Stimulated activated CD4-positive, alpha-beta T cell treated with anti-CD3 and anti-CD28 coated beads, Interleukin-15, amount 100 ng/mL, for 1 hour (primary cell): ENCODE data around the gene IGSF21.

Source experiments
- DNase-seq, 2 donors: peaks; one replicate each; pipeline ENCODE4 v3.0.0-alpha.2; 2020; ENCODE audit warnings: low read depth in 1 of 2, low spot score in 1 of 2

The IGSF21 gene

DNA sequence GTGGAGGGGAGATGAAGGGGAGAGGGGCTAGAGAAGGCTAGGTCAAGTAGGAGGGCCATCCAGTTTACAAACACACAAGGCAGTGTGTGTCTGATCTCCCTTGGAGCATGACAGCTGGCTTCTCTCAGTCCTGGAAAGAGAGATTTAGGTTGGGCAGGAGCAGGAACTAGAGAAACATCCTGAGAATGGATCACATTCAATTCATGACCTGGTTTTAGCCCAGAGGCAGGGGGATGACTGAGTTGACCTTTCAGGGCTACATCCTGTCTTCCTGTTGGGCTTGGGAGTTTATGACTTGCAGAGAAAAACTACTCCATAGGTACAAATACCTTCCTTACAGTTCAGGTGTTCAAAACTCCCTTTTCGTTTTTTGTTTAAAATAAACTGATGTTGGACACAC lies 97.0 kb downstream of the IGSF21 start:
- no peak for DNase-seq

DNA sequence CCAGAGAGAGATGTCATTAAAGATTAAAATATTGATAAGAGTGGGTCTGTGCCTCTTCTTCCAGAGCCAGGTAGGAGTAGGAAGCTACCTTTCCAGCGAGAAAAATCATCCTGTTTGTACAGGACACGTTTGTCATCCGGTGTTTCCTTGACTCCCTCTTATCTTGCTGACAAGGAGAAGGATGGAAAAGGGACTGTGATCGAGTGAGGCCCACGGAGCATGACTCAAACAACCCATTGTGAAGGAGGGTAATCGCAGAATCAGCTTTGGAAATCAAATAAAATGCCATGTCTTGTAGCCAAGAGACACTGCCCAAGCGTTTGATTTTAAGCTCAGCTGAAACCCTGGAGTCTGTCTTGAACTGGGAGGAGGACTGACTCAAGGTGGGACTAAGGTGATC lies 97.7 kb downstream of the IGSF21 start:
- no peak for DNase-seq

DNA sequence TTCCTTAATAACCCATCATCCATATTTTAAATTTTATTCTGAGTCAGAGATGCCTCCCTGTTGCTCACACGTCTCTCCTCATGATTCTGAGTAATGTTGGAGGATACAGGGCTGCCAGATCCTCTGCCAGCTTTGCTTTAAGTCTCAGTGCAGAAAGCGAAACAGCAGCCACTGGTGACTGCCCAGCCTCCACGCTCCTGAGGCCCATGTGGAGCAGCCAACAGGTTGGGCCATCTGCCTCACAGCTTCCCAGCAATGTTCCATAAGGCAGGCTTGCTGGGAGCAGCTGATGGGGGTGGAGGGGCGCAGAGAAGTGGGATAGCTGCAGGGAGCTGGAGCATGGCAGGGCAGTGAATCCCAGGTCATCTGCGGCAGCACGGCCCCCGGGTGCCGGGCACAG lies 104.2 kb downstream of the IGSF21 start:
- no peak for DNase-seq

- no peak for DNase-seq
Measured at GRCh38 chr1:18217398-18218043, 109.9 kb downstream of the IGSF21 start.

DNA sequence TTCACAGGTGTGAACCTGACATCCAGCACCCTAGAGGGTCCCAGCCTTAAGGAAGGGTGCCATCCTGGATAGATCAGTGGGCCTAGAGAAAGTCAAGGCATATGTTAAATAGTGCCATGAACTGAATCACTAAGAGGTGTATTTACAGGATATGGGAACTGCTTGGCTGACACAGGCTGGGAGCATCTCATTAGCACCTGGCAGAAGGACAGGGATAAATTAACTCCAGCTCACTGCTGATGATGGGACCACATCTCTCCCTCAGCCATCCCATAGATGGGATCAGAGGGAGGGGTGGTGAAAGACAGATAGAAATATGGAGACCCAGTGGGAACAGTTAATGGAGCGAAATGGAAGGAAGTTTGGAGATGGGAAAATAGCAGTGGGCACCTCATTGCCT lies 122.0 kb downstream of the IGSF21 start:
- DNase-seq: no peak

DNA sequence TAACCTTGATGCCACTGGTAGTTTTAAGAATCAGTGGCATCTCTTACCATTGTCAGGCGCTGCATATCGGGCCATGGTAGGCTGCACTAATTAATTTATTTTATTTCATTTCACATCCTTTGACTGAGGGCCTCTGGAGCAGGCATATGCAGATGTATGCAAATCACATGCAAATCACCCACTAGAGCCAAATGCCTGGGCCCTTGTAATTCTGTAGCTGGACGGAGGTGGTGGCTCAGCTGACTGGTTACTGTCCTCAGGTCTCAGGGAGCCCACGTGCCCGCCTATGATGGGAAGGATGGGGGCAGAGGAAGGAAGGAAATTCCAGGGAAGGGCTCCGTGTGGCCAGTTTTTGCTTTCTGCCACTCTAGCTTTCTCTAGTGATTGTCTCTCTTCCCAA lies 122.7 kb downstream of the IGSF21 start:
- DNase-seq: no peak

DNA sequence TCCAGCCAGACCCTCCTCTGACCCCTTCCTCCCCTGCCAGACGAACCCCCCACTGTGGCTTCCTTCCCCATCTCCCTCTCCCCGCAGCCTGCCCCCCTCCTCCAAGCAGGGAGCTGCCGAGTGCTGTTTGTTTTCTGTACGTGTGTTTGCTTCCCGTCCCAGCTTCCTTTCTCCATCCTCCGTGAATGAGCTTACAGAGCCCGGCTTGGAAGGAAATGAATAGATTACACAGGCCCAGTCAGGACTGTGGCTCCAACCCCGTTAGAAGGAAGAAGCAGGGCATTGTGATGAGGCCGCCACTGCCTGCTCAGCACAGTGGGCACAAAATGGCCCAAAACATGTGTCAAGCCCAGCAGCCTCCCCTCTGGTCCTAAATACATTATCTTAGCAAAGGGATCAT lies 123.2 kb downstream of the IGSF21 start:
- DNase-seq: no peak

- DNase-seq: no peak
Measured at GRCh38 chr1:18232052-18232451, 124.5 kb downstream of the IGSF21 start.

DNA sequence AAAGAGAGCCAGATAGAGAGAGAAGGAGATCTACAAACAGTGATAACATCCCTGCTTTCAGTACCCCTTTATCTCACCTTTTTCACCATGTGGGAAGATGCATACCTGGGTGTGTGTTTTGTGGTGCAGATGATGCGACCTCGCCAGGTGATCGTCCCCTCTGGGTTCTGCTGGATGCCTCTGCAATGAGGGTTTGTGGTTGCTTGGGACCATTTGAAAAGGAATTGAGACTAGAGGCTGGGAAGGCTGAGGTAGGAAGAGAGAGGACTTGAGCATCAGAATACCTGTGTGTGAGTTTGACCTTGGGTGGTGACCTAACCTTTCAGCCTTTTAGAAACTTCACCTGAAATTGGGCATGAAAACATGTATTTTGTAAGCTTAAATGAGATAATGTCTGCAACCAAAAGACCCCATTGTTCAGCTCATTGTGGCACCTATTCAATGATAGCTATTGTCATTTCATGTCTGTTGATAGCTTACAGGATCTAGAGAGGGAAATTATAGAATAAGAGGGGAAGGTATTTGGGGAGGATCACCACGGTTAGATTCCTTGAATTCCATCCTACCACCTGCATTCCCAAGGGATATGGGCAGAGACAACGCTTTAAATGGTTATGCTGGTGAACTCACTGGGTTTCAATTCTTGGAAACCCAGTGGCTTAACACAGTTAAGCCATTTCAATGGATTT lies 125.7 kb downstream of the IGSF21 start:
- DNase-seq: no peak

- DNase-seq: no peak
Measured at GRCh38 chr1:18234790-18235242, 127.2 kb downstream of the IGSF21 start.

DNA sequence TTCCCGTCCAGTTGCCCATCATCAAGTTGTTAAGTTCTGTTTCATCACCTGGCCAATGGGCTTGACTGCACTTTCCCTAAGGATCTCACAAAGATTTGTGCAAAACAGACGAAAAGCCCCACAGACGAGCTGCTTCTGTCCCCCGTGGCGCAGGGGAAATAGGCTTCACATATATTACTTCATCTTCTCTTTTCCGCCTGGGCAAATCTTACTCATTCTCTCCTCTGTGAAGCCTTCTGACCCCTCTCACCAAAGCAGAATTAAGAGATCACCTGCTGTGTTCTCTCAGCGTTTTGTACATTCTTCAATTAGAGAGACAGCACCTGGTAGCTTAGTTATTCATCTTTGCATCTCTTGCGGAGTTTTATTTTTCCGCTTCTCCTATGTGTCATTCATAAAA lies 129.8 kb downstream of the IGSF21 start:
- DNase-seq: no peak

GRCh38 chr1:18238190-18238589 lies 130.6 kb downstream of the IGSF21 start:
- DNase-seq: no peak

- no peak for DNase-seq
Measured at GRCh38 chr1:18239671-18240070, 132.1 kb downstream of the IGSF21 start.

GRCh38 chr1:18240906-18241305 lies 133.3 kb downstream of the IGSF21 start:
- DNase-seq: no peak

DNA sequence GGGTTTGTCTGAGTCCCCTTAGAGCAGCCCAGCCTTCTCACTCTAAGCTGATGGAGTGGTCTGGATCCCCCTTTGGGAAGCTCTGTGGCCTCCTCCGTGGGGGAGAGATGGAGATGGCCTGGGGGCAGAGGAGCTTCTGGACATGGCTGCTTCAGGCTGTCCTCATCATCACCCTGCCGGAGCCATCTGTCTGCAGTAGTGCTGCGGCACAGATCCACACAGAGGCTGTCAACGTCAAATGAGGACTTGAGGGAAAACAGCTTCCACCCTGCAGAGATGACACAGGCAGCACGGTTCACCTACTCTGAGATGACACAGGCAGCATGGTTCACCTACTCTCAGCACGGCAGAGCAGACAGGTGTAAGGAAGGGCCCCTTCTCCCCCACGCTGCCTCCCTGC lies 134.3 kb downstream of the IGSF21 start:
- DNase-seq: no peak

GRCh38 chr1:18243503-18244175 lies 136.0 kb downstream of the IGSF21 start:
- no peak for DNase-seq

DNA sequence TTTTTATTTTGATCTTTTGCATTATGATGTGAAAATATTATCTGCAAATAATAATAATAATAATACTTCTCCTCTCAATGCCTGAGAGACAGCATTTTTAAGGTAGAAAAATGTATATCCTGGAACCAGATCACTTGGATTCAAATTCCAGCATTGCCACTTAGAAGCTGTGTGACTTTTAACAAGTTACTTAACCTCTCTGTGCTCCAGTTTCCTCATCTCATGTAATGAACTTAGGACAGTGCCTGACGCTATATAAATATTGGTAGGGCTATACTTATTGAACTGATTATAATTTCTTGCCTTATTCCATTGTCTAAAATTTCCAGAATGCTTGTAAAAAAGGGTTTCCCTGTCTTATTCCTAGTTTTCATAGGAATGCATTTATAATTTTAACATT lies 137.2 kb downstream of the IGSF21 start:
- DNase-seq: no peak

- no peak for DNase-seq
Measured at GRCh38 chr1:18245647-18246046, 138.0 kb downstream of the IGSF21 start.

DNA sequence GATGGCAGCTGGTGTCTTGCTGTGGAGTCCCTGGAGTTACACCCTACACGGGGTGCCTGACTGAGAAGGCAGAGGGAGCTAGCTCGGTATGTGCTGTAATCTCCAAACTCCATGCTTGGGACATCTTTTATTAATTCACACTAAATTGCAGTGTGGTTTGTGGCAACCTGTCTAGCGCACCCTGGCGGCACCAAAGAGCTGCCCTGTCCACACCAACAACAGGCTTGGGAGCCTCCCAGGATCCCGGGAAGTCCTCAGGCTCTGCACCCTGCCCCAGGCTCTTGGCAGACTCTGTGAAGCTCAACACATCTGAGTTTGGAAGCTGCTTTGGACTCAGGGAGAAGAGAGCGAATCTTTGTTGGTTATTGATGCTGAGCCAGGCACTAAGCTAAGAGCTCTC lies 138.9 kb downstream of the IGSF21 start:
- no peak for DNase-seq

DNA sequence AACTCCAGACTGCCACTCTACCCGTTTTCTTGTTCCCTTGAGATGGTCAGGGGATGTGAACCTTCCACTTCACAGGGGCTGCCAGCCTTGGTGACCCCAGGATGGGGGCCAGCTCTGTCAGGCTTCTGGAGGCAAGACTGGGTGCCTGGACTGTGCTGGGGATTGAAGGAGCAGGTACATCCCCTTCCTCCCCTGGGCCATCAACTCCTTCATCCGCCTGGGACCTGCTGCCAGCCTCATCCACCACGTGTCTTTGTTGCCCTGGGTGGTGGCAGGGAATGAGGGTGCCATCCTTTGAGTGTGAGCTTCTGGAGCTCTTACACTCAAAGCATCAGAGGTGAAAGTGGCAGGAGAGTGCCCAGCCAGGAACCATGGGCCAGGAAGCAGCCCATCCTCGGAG lies 139.6 kb downstream of the IGSF21 start:
- DNase-seq: no peak

DNA sequence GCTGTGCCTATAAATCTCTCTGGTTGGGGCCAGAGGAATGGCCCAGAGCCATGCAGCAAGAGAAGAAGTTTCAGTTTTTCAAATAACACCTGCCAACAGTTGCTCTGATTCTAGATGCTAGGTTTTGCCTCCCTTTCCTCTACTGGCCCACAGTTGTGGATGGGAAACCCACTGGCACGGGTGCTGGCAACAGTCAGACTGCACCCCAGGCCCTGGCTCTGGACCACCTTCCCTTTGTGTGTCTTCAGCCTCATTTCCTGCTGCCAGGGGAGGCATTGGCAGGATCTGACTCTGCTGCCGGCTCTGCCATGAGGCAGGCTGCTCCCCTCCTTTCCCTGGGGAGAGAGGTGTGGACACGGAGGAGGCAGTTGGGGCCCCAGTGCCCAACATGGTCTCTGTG lies 142.0 kb downstream of the IGSF21 start:
- DNase-seq: no peak

DNA sequence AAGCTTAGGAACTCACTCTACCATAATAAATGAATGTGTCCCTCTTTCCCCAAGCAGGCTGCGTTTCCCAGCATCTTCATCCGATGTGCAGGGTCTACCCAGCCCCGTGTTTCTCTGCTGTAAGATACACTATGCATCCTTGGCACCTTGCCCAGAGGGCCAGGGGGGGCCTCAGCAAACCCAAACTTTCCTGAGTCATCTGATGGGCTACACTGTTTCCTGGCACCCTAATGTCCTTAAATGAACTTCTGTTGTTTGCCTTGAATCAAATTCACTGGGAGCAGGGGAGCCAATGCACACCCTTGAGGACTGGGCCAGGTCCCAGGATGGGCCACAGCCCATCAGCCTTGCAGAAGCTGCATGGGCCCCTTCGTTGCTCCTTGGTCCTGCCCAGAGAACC lies 145.5 kb downstream of the IGSF21 start:
- no peak for DNase-seq
